GM12864 (cell line): ENCODE results near the gene ZDHHC14.

Experiments used
- DNase-seq: peaks from one replicate; pipeline ENCODE4 v3.0.0-alpha.2; 2011; ENCODE audit warnings: low read depth
- H3K4me3 ChIP-seq: 2 replicates; pipeline ENCODE4 v1.5.1; 2011; ENCODE audit warnings: mild to moderate bottlenecking, low read depth, low read length, control low read depth
- CTCF ChIP-seq: IDR thresholded peaks from 2 replicates; pipeline ENCODE4 v1.5.1; 2011; ENCODE audit warnings: low read depth, mild to moderate bottlenecking, moderate library complexity, low read length, control low read depth, inconsistent platforms; ENCODE audit errors: missing control alignments

ZDHHC14 gene

GRCh38 chr6:157724138-157724820, 343.3 kb downstream of the ZDHHC14 start:
- no peak overlapping the region for H3K4me3 ChIP-seq
- DNase-seq, result no peak
- no peak for TF ChIP-seq CTCF

GRCh38 chr6:157724960-157725741, 344.2 kb downstream of the ZDHHC14 start:
- H3K4me3 ChIP-seq, result no peak overlapping the region
- TF ChIP-seq CTCF, result no peak
- no peak for DNase-seq

GRCh38 chr6:157725836-157726235, 344.8 kb downstream of the ZDHHC14 start:
- no peak for DNase-seq
- no peak for TF ChIP-seq CTCF
- no peak overlapping the region for H3K4me3 ChIP-seq

GRCh38 chr6:157726892-157727628, 346.1 kb downstream of the ZDHHC14 start:
- H3K4me3 ChIP-seq, result no peak overlapping the region
- DNase-seq, result no peak
- no peak for TF ChIP-seq CTCF
